CMK (cell line): ENCODE measurements around the gene VPS33A.
A peak's percentile ranks its signal among the peaks of the same experiment; 100 is the strongest.

Experiments used
- DNase-seq: peaks from one replicate; pipeline ENCODE4 v3.0.0-alpha.2; 2010; ENCODE audit warnings: low read depth

The VPS33A gene

GRCh38 chr12:122250536-122250935 is 15.8 kb downstream of the VPS33A start:
- no peak for DNase-seq

GRCh38 chr12:122250047-122250446 is 16.2 kb downstream of the VPS33A start:
- DNase-seq = no peak

GRCh38 chr12:122245553-122245952 is 20.7 kb downstream of the VPS33A start:
- DNase-seq = no peak

- DNase-seq = no peak
Measured at GRCh38 chr12:122244565-122245371, 21.5 kb downstream of the VPS33A start.

GRCh38 chr12:122243965-122244364 is 22.3 kb downstream of the VPS33A start:
- no peak for DNase-seq

- no peak for DNase-seq
Measured at GRCh38 chr12:122238861-122239260, 27.4 kb downstream of the VPS33A start.

- DNase-seq = no peak
Measured at GRCh38 chr12:122235741-122236140, 30.6 kb downstream of the VPS33A start.

GRCh38 chr12:122232691-122233090 is 33.6 kb downstream of the VPS33A start:
- DNase-seq = no peak

GRCh38 chr12:122230798-122231197 is 35.5 kb downstream of the VPS33A start:
- no peak for DNase-seq

GRCh38 chr12:122228092-122228491 is 38.2 kb downstream of the VPS33A start:
- DNase-seq = no peak

GRCh38 chr12:122227341-122227740 is 39.0 kb downstream of the VPS33A start:
- DNase-seq = no peak

GRCh38 chr12:122226366-122227125 is 39.7 kb downstream of the VPS33A start:
- no peak for DNase-seq

GRCh38 chr12:122225683-122226365 is 40.5 kb downstream of the VPS33A start, which contains the start of gene DIABLO:
Gene DIABLO, minus strand, starts transcription at chr12:122226052. Its CDS starts 38 bp downstream, at chr12:122226014.
- peak; percentile 97 for DNase-seq

- DNase-seq = no peak
Measured at GRCh38 chr12:122216445-122216844, 49.8 kb downstream of the VPS33A start.

GRCh38 chr12:122215771-122216170 is 50.5 kb downstream of the VPS33A start:
- DNase-seq = no peak

- DNase-seq = no peak
Measured at GRCh38 chr12:122208073-122208820, 58.0 kb downstream of the VPS33A start.

- DNase-seq = no peak
Measured at GRCh38 chr12:122207391-122207790, 58.9 kb downstream of the VPS33A start.

- no peak for DNase-seq
Measured at GRCh38 chr12:122206976-122207375, 59.3 kb downstream of the VPS33A start.

GRCh38 chr12:122206111-122206881 is 60.0 kb downstream of the VPS33A start:
- no peak for DNase-seq

- no peak for DNase-seq
Measured at GRCh38 chr12:122205053-122205925, 61.0 kb downstream of the VPS33A start.
